SJCRH30 (cell line): ENCODE measurements around the gene C2orf92. TPM values are rescaled to one million over a fixed set of nuclear protein-coding genes. Genes with fewer than 3 reads are reported as not detected.
"Not testable (repeated sequence)": the region's sequence is repeated elsewhere in the genome, so short reads cannot be mapped to it uniquely, and the experiment has no call there.

ENCODE experiments used
- DNase-seq, 2 experiments: peaks; one replicate each; pipeline ENCODE4 v3.0.0-alpha.2; 2015 to 2020
- H3K27ac ChIP-seq: fragments of 250-450 bp; sonication (Bioruptor Pico); 2 replicates; pipeline ENCODE4 v1.5.1; 2020; ENCODE audit warnings: mild to moderate bottlenecking, moderate library complexity
- H3K27me3 ChIP-seq: fragments of 250-450 bp; sonication (Bioruptor Pico); 2 replicates; pipeline ENCODE4 v1.5.1; 2020; ENCODE audit warnings: mild to moderate bottlenecking, moderate library complexity
- H3K36me3 ChIP-seq: fragments of 250-450 bp; sonication (Bioruptor Pico); 2 replicates; pipeline ENCODE4 v1.5.1; 2020; ENCODE audit warnings: mild to moderate bottlenecking, moderate library complexity
- H3K4me1 ChIP-seq: fragments of 250-450 bp; sonication (Bioruptor Pico); 2 replicates; pipeline ENCODE4 v1.5.1; 2020; ENCODE audit warnings: mild to moderate bottlenecking, moderate library complexity
- H3K4me3 ChIP-seq: fragments of 250-450 bp; sonication (Bioruptor Pico); 2 replicates; pipeline ENCODE4 v1.5.1; 2020; ENCODE audit warnings: mild to moderate bottlenecking, moderate library complexity
- H3K9me3 ChIP-seq: fragments of 250-450 bp; sonication (Bioruptor Pico); replicated peaks from 2 replicates; pipeline ENCODE4 v1.5.1; 2020; ENCODE audit warnings: mild to moderate bottlenecking, moderate library complexity
- total RNA-seq: library from RNA; depleted of rRNA; stranded (reverse); fragments of >200 nt; shearing (Covaris generic); gene quantifications from 2 replicates; pipeline ENCODE4 v1.2.3, GENCODE V29; 2014; rRNA removed

The C2orf92 gene
- 1.3 and 2.4 TPM in 2 replicates for total RNA-seq

- no peaks in the 10 kb centered on the region for H3K27me3 ChIP-seq
- no peak for DNase-seq
- 0 out of 2 replicates have a peak, but pooled peaks cover 5% of the 10 kb centered on the region for H3K4me1 ChIP-seq
- no peak within 1 kb of the TSS for H3K4me3 ChIP-seq
- no peaks in the 10 kb centered on the region for H3K9me3 ChIP-seq
- H3K27ac ChIP-seq, result no peak within 1 kb of the TSS
- no peaks in the 10 kb centered on the region for H3K36me3 ChIP-seq
These were observed at the start of gene C2orf92 for GRCh38 chr2:97669448-97669847. Gene C2orf92, plus strand, starts transcription at chr2:97669713. Its CDS starts 76 bp downstream, at chr2:97669789.

DNA sequence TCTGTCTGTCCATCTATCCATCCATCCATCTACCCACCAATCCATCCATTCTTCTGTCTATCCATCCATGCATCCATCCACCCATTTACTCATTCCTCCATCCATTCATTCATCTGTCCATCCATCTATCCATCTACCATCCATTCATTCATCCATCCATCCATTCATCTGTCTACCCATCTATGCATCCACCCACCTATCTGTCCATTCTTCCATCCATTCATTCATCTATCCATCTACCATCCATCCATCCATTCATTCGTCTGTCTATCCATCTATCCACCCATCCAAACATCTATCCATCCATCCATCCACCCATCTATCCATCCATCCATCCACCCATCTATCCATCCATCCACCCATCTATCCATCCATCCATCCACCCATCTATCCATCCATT is 49.0 kb upstream of the C2orf92 start:
- not testable (repeated sequence) for DNase-seq, H3K4me3 ChIP-seq, H3K36me3 ChIP-seq, H3K9me3 ChIP-seq, H3K27ac ChIP-seq, H3K27me3 ChIP-seq, H3K4me1 ChIP-seq

GRCh38 chr2:97622976-97623375 is 46.5 kb upstream of the C2orf92 start:
- H3K9me3 ChIP-seq, H3K27ac ChIP-seq, H3K4me1 ChIP-seq, H3K27me3 ChIP-seq, H3K36me3 ChIP-seq, DNase-seq, H3K4me3 ChIP-seq: not testable (repeated sequence)

- not testable (repeated sequence) for H3K4me3 ChIP-seq, H3K36me3 ChIP-seq, DNase-seq
These were observed 44.0 kb upstream of the C2orf92 start for GRCh38 chr2:97625354-97626048.

DNA sequence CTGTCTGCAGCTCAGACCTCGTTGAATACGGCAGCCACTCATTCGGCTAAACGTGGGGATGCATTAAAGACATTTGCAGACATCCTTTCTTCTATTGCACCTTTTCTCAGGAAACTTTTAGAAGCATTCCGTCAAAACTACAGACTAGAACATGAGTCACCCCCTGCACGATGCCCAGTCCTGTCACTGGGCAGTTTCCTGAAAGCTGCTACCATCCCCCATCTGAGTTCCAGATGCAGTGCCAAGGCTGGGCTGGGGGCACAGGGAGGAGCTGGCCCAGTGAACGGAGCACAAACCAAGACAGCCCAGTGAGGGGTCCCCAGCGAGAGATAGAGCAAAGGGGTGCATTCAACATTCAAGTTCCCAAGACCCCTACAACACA is 43.5 kb upstream of the C2orf92 start:
- not testable (repeated sequence) for H3K4me1 ChIP-seq, DNase-seq, H3K9me3 ChIP-seq, H3K4me3 ChIP-seq, H3K36me3 ChIP-seq, H3K27me3 ChIP-seq, H3K27ac ChIP-seq

More at GRCh38 chr2:97625354-97626048, 44.0 kb upstream of the C2orf92 start:
- H3K4me1 ChIP-seq, H3K27me3 ChIP-seq, H3K27ac ChIP-seq, H3K9me3 ChIP-seq: not testable (repeated sequence)

DNA sequence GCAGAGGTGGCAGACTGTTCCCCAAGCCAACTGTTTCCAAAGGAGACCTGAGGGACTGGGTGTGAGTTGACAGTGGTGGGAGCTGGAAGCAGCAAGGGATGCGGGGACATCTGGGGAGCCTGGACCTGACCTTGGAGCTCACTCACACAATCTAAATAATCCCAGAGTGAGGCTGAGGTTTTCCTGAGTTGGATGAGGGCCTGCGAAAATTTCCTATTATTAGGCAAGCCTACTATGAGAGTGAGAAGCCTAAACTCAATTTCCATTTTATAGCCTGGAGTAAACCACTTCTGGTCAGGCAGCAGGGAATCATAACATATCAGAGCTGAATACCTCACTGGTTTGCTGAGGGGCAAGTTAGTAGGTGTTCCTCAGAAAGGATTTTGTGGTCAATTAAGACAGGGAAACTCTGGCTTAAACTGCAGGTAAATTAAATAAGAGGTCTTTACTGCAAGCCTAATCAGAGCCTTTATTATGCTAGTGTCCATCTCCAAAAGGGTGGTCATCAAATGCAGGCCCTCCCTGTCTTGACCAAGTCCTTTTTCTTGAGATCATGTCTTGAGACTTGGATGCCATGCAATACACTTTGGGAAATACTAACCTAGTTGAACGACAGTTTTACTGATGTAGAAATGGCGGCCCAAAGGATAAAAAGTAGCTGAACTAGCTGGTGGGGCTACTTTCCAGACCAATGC is 25.3 kb upstream of the C2orf92 start:
- peaks cover 14% of the 10 kb centered on the region for H3K36me3 ChIP-seq
- H3K9me3 ChIP-seq, result no peaks in the 10 kb centered on the region
- H3K27ac ChIP-seq, result no peak overlapping the region
- DNase-seq, result no peak
- no peak overlapping the region for H3K4me3 ChIP-seq
- H3K27me3 ChIP-seq, result no peaks in the 10 kb centered on the region
- 0 out of 2 replicates have a peak, but pooled peaks cover 2% of the 10 kb centered on the region for H3K4me1 ChIP-seq

DNA sequence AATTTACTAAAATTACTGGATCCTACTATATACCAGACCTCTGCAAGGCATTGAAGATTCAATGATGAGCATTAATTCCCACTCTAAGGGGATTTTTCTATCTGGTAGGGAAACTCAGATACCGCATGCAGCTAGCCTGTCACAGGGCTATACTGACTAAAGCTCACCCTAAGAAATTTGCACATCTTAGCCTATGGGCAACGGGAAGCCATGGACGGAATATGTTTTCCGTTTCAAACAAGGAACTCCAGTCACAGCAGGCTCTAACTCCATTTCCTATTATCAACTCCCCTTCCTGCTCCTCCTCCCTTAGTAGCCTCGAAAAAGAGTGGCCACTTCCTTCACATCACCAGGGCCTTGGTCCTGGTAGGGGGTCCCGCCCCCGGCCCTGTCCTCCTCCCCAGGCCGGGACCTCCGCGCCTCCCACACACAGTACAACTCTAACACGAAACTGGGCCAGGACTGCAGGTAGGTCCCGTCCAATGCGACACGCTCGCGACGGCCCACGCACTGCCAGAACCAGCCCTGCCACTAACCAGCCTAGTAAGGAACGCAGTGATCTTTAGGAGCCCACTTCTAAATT is 24.3 kb upstream of the C2orf92 start:
- DNase-seq, result peak; percentile 24 to 45
- Histone ChIP-seq H3K4me1 (0 out of 2 replicates have a peak, but pooled peaks cover 2% of the 10 kb centered on the region), H3K36me3 (peaks cover 19% of the 10 kb centered on the region), H3K27me3 (no peaks in the 10 kb centered on the region), H3K4me3 (peak overlapping the region; percentile 82), H3K27ac (peak overlapping the region; percentile 61), H3K9me3 (no peaks in the 10 kb centered on the region)

GRCh38 chr2:97645695-97646629 is 23.6 kb upstream of the C2orf92 start, which contains the start of gene COX5B:
Gene COX5B, plus strand, starts transcription at chr2:97646062. Its CDS starts 25 bp downstream, at chr2:97646087.
- Histone ChIP-seq H3K27me3 (no peaks in the 10 kb centered on the region), H3K27ac (peak within 1 kb of the TSS; percentile 61), H3K9me3 (no peaks in the 10 kb centered on the region), H3K36me3 (peaks cover 19% of the 10 kb centered on the region), H3K4me3 (peak within 1 kb of the TSS; percentile 82), H3K4me1 (0 out of 2 replicates have a peak, but pooled peaks cover 2% of the 10 kb centered on the region)
- DNase-seq, result peak; percentile 98 to 99

GRCh38 chr2:97646977-97647376 is 22.5 kb upstream of the C2orf92 start:
- no peak overlapping the region for H3K27ac ChIP-seq
- DNase-seq, result no peak

DNA sequence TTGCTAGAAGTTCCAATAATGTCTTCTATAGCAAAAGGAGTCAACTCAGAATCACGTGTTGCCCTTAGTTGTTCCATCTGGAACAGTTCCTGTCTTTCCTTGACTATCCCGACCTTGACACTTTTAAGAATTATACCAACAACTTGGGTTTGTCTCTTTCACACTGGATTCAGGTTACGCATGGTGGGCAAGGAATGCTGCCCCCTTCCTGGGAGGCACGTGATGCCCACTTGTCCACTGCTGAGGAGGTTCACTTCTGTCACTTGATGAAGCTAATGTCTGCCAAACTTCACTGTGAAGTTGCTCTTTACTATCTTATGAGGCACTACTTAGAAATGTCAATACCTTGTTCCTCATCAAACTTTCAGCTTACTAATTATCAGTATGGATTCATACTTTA is 18.4 kb upstream of the C2orf92 start:
- Histone ChIP-seq H3K27me3 (no peaks in the 10 kb centered on the region), H3K4me1 (no peaks in the 10 kb centered on the region), H3K27ac (no peak overlapping the region), H3K36me3 (peaks cover 26% of the 10 kb centered on the region), H3K9me3 (peaks cover 5% of the 10 kb centered on the region; the same call in 1 of the 2 replicates), H3K4me3 (no peak overlapping the region)
- no peak for DNase-seq

More at GRCh38 chr2:97646977-97647376, 22.5 kb upstream of the C2orf92 start:
- Histone ChIP-seq H3K4me1 (0 out of 2 replicates have a peak, but pooled peaks cover 2% of the 10 kb centered on the region), H3K9me3 (no peaks in the 10 kb centered on the region), H3K27me3 (no peaks in the 10 kb centered on the region), H3K4me3 (peak overlapping the region; percentile 82), H3K36me3 (peaks cover 19% of the 10 kb centered on the region)

DNA sequence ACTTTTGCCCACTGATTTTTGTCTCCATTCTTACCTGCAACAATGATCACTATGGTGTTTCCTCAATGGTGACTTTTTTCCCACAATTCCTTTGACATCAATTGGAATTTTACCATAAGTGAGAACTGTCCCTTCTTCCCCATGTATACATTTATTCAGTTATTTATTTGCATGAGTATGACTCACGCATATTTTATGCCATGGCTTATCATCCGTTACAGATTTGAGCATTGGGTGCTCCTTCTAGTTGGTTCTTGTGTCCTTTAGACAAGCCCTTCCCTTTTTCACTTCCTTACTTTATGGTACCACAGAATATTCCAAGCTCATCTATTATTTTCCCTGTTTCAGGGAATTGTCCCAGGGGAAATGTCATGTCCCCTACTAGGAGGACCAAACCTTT is 16.0 kb upstream of the C2orf92 start:
- DNase-seq, result no peak
- Histone ChIP-seq H3K9me3 (peaks cover 5% of the 10 kb centered on the region; the same call in 1 of the 2 replicates), H3K4me3 (no peak overlapping the region), H3K27ac (no peak overlapping the region), H3K36me3 (peaks cover 28% of the 10 kb centered on the region), H3K4me1 (no peaks in the 10 kb centered on the region), H3K27me3 (no peaks in the 10 kb centered on the region)

DNA sequence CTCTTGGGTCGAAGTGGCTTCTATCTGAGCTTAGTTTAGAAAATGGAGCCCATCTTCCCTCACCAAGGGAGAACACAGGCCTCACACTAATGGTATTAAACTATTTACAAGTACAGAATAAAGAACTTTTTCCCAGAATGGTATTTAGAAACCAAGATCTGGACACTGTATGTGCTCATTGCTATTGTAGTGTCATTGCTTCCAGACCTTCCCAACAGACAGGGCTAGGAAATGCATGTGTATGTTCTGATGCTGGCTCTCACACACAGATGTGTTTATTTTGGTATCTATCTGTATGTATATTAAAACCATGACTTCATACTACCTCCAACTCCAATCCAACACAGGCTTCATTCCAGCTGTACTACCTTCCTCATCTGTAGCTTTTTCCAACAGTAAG is 15.6 kb upstream of the C2orf92 start:
- Histone ChIP-seq H3K36me3 (peaks cover 27% of the 10 kb centered on the region), H3K9me3 (peaks cover 5% of the 10 kb centered on the region; the same call in 1 of the 2 replicates), H3K27ac (no peak overlapping the region), H3K27me3 (no peaks in the 10 kb centered on the region), H3K4me3 (no peak overlapping the region), H3K4me1 (no peaks in the 10 kb centered on the region)
- no peak for DNase-seq

DNA sequence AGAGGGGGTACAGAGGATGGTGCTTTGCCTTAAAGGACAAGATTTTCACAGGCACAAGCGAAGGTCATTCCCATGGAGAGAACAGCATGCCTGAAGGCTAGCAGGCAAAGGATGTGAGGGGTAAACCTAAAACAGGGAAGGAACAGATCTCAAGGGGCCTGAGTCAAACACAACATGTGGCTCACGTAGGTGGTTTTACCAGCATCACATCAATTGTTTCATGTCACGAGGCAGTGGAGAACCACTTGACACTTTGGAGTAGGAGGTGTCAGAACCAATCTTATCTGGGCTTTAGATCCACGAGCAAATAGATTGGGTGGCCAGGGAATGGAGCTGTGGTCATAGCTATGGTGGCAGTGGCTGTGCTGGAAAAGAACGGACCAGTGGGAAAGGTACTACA is 15.2 kb upstream of the C2orf92 start:
- H3K27me3 ChIP-seq, result no peaks in the 10 kb centered on the region
- peaks cover 27% of the 10 kb centered on the region for H3K36me3 ChIP-seq
- peaks cover 5% of the 10 kb centered on the region; the same call in 1 of the 2 replicates for H3K9me3 ChIP-seq
- DNase-seq, result no peak
- H3K4me3 ChIP-seq, result no peak overlapping the region
- no peak overlapping the region for H3K27ac ChIP-seq
- H3K4me1 ChIP-seq, result no peaks in the 10 kb centered on the region

DNA sequence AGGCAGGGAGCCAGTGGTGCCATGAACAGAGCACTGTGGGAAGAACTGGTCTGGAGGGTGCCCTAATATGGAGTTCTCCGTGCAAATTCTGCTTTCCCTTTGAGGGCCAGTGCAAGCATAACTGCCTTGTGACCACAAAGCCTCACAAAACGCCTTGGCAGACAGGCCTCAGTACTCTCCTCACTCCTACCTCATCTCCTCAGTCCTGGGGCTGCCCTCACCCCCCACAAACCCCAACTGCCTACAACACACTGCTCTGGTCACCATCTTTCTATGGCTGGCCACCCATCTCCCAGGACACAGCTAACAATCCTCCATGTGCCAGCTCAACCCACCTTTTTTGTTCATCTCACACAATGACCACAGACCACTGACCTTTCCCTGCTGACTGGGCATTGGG is 14.7 kb upstream of the C2orf92 start:
- Histone ChIP-seq H3K9me3 (peaks cover 5% of the 10 kb centered on the region; the same call in 1 of the 2 replicates), H3K4me3 (no peak overlapping the region), H3K36me3 (peaks cover 23% of the 10 kb centered on the region), H3K4me1 (no peaks in the 10 kb centered on the region), H3K27me3 (no peaks in the 10 kb centered on the region), H3K27ac (no peak overlapping the region)
- DNase-seq, result no peak
